WERI-Rb-1 (cell line): Measurements from ENCODE around the gene LPP.

Experiments
- DNase-seq: peaks from one replicate; pipeline ENCODE4 v3.0.0-alpha.2; 2020
- H3K27ac ChIP-seq: fragments of 250-450 bp; sonication (Bioruptor Pico); 2 replicates; pipeline ENCODE4 v1.5.1; 2020; ENCODE audit warnings: mild to moderate bottlenecking, moderate library complexity
- H3K27me3 ChIP-seq: fragments of 250-450 bp; sonication (Bioruptor Pico); 2 replicates; pipeline ENCODE4 v1.5.1; 2021; ENCODE audit warnings: mild to moderate bottlenecking, low read depth, moderate library complexity; ENCODE audit not compliant: insufficient read depth, severe bottlenecking
- H3K36me3 ChIP-seq: fragments of 250-450 bp; sonication (Bioruptor Pico); 2 replicates; pipeline ENCODE4 v1.5.1; 2020; ENCODE audit warnings: mild to moderate bottlenecking, moderate library complexity
- H3K4me3 ChIP-seq: 2 replicates; pipeline ENCODE4 v1.5.1; 2011; ENCODE audit warnings: low read depth, mild to moderate bottlenecking, control low read depth, low read length
- H3K9me3 ChIP-seq: fragments of 250-450 bp; sonication (Bioruptor Pico); 2 replicates; pipeline ENCODE4 v1.5.1; 2021; ENCODE audit warnings: mild to moderate bottlenecking, moderate library complexity; ENCODE audit not compliant: severe bottlenecking
- TF ChIP-seq, protein P1 (sequence below): IDR thresholded peaks from 2 replicates; pipeline ENCODE4 v1.5.1; 2011; ENCODE audit warnings: low read depth, mild to moderate bottlenecking, control low read depth, inconsistent platforms, low read length

The LPP gene

DNA sequence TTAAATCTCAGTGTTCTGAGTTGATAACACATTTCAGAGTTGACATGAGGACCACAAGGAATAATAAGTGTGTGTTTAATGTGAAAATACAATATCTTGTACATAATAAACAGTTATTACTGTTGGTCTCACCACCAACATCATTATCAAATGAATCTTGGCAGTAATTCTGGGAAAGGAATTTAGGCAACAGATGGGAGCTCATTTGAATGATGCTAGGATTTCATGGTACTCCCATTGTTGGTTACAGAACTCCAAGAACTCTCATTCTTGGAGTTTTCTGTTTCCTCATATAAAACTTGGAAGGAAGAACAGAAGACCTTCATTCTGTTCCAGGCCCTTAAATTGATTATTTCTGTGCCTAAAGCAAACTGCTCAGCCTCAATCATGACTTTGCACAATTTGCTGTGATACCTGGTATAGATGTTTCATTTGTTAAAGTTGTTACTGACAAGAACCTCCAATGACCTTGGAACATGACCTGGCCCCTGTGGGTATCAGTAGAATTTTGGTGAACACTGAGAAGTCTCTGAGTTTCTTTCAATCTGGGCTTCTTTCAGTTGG lies 385.8 kb downstream of the LPP start:
- Histone ChIP-seq H3K27ac (no peak overlapping the region), H3K27me3 (no peaks in the 10 kb centered on the region), H3K36me3 (no peaks in the 10 kb centered on the region), H3K4me3 (no peak overlapping the region), H3K9me3 (no peaks in the 10 kb centered on the region)
- DNase-seq, result no peak
- TF ChIP-seq, protein P1, sequence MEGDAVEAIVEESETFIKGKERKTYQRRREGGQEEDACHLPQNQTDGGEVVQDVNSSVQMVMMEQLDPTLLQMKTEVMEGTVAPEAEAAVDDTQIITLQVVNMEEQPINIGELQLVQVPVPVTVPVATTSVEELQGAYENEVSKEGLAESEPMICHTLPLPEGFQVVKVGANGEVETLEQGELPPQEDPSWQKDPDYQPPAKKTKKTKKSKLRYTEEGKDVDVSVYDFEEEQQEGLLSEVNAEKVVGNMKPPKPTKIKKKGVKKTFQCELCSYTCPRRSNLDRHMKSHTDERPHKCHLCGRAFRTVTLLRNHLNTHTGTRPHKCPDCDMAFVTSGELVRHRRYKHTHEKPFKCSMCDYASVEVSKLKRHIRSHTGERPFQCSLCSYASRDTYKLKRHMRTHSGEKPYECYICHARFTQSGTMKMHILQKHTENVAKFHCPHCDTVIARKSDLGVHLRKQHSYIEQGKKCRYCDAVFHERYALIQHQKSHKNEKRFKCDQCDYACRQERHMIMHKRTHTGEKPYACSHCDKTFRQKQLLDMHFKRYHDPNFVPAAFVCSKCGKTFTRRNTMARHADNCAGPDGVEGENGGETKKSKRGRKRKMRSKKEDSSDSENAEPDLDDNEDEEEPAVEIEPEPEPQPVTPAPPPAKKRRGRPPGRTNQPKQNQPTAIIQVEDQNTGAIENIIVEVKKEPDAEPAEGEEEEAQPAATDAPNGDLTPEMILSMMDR, result no peak

DNA sequence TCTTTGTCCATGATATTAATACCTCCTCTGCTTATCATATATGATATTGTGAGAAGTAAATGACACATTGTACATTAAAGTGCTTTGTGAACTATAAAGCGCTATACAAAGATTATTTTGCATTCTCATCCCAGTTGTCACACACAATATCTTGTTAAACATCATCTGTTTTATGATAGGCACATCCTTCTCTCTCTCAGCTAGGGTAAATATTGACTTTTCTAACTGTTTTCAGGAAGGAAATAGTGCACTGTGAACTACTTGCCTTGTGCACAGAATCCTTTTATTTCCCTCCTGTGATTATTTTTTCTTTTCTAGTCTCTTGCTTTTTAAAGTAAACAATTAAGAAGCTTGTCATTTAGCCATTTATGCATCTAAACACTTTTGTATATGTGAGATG lies 388.2 kb downstream of the LPP start:
- no peaks in the 10 kb centered on the region for H3K9me3 ChIP-seq
- no peaks in the 10 kb centered on the region for H3K27me3 ChIP-seq
- DNase-seq, result no peak
- no peak overlapping the region for H3K4me3 ChIP-seq
- no peak overlapping the region for H3K27ac ChIP-seq
- TF ChIP-seq, protein P1, result no peak
- H3K36me3 ChIP-seq, result no peaks in the 10 kb centered on the region

DNA sequence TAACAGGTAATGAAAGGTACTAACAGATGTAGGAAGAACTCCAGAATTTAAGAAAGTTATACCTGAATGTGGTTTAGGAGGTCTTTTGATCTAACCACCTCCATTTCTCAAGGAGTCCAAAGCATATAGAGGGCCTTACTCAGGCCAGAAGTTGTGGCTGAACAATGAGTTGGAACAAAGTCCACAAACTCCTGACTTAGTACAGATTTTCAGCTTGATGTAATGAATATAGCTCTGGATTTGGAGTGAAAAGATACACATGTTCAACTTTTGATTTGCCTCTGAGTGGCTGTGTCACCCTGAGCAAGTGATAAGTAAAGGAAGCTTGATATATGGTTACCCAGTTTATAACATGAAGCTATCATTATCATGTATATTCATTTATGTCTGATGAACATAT lies 390.1 kb downstream of the LPP start:
- Histone ChIP-seq H3K27me3 (no peaks in the 10 kb centered on the region), H3K9me3 (no peaks in the 10 kb centered on the region), H3K36me3 (no peaks in the 10 kb centered on the region), H3K27ac (no peak overlapping the region), H3K4me3 (no peak overlapping the region)
- TF ChIP-seq, protein P1, result no peak
- DNase-seq, result no peak

DNA sequence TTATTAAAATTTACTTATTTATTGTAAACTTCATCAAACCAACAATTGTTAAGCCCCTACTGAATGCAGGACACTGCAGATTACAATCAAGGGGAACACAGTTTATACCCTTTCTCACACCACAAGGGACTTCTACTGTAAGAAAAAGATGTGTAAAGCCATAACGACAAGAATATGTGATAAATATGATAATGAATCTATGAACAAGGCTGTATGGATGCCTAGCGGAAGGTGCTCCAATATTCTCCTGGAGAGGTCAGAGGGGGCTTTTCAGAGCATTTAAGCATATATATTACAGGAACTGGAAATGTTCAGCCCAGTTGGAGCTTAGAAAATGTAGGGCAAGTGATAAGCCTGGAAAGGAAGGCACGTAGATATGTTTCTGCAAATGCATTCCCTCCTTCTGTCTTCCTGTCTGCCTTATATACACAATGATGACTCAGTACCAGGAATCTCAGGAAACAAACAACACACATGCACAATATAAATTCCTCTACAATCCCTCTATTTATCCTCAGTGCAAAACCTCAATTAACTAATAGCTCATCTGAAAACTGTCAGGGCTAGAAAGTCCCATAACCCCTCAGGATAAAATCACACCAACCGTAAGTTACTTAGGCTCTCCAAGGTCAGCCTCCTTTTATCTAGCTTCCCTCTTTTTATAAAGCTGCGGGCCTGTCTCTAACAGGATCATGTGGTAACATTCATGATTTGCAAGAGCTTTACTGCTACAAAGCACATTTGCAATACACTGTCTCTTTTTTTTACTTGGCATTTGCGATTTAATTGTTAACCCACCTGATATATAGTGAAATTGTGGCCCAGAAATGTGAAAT lies 393.1 kb downstream of the LPP start:
- Histone ChIP-seq H3K4me3 (no peak overlapping the region), H3K9me3 (no peaks in the 10 kb centered on the region), H3K27ac (no peak overlapping the region), H3K27me3 (no peaks in the 10 kb centered on the region), H3K36me3 (no peaks in the 10 kb centered on the region)
- TF ChIP-seq, protein P1, result no peak
- DNase-seq, result no peak

DNA sequence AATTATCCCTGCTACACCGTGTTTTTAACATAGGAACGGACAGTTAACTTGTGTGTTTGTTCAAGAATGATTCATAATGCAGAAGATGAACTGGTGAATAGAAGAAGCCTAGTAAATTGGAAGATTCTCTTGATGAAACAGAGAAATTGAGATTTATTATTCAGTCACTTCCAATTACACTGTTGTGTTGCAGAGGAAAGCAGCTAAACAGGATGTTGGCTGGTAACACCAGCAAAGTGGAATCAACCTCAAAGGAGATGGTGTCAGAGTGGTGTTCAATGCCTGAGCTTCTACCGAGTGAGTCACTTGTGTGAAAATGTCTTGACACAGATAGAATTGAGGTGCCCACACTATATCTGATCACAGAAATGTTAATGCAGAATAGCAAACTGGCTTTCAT lies 399.6 kb downstream of the LPP start:
- no peak for DNase-seq
- Histone ChIP-seq H3K27ac (no peak overlapping the region), H3K36me3 (no peaks in the 10 kb centered on the region), H3K4me3 (no peak overlapping the region), H3K9me3 (no peaks in the 10 kb centered on the region), H3K27me3 (no peaks in the 10 kb centered on the region)
- TF ChIP-seq, protein P1, result no peak
